Fibroblast of skin of abdomen (primary cell): ENCODE measurements around the gene LUC7L3.

Source experiments
- DNase-seq: peaks from one replicate; pipeline ENCODE4 v3.0.0-alpha.2; 2013

The LUC7L3 gene

DNA sequence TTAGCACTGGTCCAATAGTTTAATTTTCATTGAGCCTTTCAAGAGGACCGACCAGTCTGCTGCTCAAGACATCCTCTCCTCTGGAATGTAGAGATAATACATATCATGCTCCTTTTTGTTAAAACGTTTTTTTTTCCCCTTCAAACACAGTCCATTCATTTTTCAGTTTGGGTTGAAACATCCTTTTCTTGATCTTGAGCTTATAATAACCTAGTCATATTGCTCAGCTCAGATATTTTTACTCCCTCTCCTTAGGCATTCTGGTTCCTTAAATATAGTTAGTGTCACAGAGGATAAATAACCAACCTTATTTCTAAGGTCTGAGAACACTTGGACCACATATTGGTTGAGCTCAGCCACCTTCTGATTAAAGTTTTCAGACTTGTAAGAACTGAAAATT lies 35.1 kb downstream of the LUC7L3 start:
- DNase-seq, result no peak

DNA sequence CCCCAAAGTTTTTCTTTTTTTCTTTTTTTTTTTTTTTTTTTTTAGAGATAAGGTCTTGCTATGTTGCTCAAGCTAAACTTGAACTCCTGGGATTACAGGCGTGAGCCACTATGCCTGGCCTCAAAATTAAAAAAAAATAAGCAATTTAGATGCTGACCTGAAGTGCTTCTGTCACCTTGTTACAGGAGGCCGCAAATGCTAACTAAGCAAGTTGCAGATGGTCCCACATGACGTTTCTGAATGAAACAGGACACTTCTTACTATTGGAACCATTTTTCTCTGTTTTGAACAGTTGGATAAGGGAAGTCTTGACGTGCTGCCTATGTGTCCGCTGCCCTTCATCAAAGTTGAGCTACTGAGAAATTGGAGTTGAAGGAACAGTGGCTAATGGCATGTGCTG lies 39.1 kb downstream of the LUC7L3 start:
- DNase-seq, result no peak

DNA sequence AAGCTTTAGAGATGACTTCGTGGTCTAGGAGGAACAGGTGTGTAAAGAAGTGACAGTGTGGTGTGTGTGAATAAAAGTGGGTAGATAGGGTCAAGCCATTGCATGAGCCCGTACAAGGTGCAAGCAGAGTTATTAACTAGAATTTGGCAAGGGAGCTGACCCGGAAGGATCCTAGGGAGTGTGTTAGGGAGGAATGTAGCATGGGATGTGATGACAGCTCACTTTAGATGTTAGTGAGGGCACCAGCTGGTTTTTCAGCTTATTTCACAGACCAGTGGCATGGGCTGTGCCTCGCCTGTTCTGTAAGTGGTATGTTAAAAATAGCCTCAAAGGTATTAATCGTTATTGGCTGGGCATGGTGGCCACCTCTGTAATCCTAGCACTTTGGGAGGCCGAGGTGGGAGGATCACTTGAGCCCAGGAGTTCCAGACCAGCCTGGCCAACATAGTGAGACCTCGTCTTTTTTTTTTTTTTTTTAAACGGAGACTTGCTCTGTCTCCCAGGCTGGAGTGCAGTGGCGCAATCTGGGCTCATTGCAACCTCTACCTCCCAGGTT lies 39.7 kb downstream of the LUC7L3 start:
- DNase-seq, result no peak

GRCh38 chr17:50762177-50762576 lies 42.8 kb downstream of the LUC7L3 start:
- DNase-seq, result no peak

- no peak for DNase-seq
These were observed 44.5 kb downstream of the LUC7L3 start for GRCh38 chr17:50763716-50764475.

DNA sequence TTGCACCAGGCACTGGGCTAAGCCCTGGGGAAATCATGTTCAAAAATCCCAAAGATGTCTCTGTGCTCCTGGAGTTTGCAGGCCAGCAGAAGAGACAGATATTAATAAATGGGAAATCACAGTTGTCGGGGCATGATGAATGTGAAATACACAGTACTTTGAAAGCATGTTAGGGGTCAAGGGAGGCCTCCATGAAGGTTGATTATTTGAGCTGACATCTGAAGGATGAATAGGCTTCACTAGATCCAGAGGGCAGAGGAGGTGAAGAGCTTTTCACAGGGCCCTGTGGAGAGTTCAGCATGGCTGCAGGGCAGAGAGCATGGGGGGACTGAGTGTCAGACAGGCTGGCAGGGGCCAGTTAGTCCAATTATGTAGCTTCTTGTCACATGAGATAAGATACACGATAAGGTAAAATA lies 45.3 kb downstream of the LUC7L3 start:
- DNase-seq, result no peak

- no peak for DNase-seq
These were observed 46.2 kb downstream of the LUC7L3 start for GRCh38 chr17:50765454-50766221.

GRCh38 chr17:50766222-50767023 lies 47.0 kb downstream of the LUC7L3 start:
- no peak for DNase-seq

GRCh38 chr17:50767030-50767429 lies 47.6 kb downstream of the LUC7L3 start:
- DNase-seq, result no peak

DNA sequence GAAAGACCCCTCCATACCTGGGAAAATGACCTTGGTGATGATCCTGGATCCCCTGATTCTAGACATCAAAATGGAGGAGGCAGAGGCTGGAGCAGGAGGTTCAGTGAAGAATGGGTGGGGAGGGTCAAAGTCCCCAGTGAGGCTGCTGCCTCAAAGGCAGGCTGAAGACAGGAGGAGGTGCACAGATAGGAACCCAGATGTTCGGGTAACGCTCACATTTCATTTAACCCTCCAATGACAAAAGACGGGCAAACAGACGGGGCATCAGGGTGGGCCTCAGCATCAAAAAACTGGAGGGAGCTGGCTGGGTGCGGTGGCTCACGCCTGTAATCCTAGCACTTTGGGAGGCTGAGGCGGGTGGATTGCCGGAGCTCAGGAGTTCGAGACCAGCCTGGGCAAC lies 48.0 kb downstream of the LUC7L3 start, which contains the start of gene ANKRD40CL:
TSS of gene ANKRD40CL (minus strand) at position 73 of the 400 bp plus-strand sequence. CDS start 605 bp downstream, outside the sequence.
- no peak for DNase-seq

- no peak for DNase-seq
These were observed 49.0 kb downstream of the LUC7L3 start for GRCh38 chr17:50768346-50768761.

GRCh38 chr17:50769884-50770283 lies 50.5 kb downstream of the LUC7L3 start:
- no peak for DNase-seq

- DNase-seq, result no peak
These were observed 50.9 kb downstream of the LUC7L3 start for GRCh38 chr17:50770346-50770745.

DNA sequence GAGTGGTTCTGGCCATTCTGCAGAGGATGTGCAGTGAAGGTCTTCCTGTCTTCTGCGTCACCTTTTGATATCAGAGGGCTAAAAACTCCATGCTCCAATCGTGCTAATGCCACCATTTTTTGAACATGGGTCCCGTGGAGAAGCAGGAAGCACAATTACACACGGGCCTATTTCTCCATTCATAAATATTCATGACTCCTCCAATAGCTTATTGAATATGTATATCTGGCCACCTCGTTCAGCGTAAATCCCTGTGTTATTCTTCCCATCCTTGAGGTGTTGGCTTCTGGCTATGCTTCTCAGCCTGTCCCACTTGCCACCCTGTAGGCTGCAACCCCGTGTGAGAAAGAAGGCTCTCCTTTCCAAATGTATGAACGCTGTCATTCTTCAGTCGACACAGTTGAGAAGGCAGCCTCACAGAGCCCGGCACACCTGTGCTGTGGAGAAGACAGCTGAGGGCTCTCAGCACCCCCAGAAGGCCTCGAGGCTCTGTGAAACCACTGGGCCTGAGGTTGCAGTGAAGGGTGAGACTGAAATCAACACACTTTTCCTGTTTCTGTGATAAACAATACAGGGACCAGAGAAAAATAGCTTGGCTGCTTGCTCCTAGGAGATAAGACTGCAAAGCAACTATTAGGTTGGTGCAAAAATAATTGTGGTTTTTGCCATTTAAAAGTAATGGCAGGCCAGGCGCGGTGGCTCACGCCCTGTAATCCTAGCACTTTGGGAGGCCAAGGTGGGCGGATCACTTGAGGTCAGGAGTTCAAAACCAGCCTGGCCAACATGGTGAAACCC lies 52.8 kb downstream of the LUC7L3 start:
- no peak for DNase-seq

GRCh38 chr17:50774225-50774803 lies 54.9 kb downstream of the LUC7L3 start:
- no peak for DNase-seq

DNA sequence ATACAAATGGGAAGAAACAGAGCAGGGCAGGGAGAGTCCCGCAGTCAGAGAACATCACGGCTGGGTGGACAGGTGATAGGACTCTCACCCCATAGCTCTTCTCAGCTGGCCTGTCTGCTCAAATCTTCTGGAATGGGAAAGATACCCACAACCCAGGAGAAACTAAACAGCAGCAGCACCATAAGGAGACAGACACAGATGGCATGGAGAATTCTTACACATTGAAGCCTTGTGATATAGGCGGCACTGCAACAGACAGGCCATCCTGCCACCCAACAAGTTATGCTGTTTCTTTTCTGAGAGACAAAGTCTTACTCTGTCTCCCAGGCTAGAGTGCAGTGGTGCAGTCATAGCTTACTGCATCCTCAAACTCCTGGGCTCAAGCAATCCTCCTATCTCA lies 56.5 kb downstream of the LUC7L3 start:
- DNase-seq, result no peak

GRCh38 chr17:50778471-50778870 lies 59.1 kb downstream of the LUC7L3 start:
- DNase-seq, result no peak

DNA sequence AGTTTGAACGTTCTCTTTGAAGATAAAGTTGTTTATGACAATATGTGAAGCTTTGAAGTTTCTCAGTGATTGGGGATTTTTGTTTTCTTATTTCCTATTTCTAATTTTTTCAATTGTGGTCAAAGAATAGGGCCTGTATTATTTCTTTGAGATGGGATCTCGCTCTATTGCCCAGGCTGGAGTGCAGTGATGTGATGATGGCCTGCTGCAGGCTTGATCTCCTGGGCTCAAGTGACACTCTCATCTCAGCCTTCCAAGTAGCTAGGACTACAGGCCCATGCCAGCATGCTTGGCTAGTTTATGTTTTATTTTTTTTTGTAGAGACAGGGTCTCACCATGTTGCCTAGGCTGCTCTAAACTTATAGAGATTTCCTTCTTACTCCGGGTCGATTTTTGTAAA lies 59.6 kb downstream of the LUC7L3 start:
- DNase-seq, result no peak

DNA sequence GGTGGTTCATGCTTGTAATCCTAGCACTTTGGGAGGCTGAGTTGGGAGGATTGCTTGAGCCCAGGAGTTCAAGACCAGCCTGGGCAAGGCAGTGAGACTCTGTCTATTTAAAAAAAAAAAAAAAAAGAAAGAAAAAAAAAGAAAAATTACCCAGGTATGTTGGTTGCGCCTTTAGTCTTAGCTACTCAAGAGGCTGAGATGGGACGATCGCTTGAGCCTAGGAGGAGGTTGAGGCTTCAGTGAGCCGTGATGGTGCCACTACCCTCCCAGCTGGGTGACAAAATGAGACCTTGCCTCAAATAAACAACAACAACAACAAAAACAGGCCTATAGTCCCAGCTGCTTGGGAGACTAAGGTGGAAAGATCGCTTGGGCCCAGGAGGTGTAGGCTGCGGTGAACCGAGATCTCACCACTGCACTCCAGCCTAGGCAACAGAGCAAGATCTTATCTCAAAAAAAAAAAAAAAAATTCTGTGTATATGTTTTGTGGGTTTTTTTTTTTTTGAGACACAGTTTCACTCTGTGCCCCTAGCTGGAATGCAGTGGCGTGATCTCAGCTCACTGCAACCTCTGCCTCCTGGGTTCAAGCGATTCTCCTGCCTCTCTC lies 60.4 kb downstream of the LUC7L3 start:
- DNase-seq, result no peak

DNA sequence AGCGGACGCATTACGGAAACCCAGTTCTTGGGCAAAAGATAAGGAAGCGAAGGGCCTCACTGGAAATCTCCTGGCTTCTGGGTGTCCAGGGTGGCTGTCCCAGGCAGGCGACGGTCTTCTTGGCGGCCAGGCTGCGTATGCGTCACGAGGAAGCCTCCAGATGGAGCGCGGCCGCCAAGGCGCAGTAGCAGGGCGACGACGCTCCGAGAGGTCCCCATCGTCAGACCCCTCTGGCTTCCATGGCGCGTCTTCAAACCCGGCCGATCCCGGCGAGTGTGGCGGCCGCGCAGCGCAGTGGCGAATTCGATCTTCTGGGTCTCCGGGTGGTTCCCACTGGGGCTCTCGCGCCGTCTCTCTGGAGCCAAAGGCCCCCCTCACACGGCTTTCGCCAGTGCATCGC lies 61.8 kb downstream of the LUC7L3 start:
- DNase-seq, result no peak

GRCh38 chr17:50783193-50783660 lies 63.8 kb downstream of the LUC7L3 start:
- peak; percentile 78 for DNase-seq
